GM19023 (cell line): ENCODE results near the gene CLDN11.

Source experiments
- ATAC-seq: cut with Tn5 transposase; IDR thresholded peaks from one replicate; pipeline ENCODE4 v1.9.1; 2021; ENCODE audit warnings: mild to moderate bottlenecking, moderate library complexity; ENCODE audit not compliant: unreplicated experiment

The CLDN11 gene

GRCh38 chr3:170425491-170426239 is 7.0 kb downstream of the CLDN11 start:
- no peak for ATAC-seq

GRCh38 chr3:170426240-170426797 is 7.7 kb downstream of the CLDN11 start:
- ATAC-seq: no peak

DNA sequence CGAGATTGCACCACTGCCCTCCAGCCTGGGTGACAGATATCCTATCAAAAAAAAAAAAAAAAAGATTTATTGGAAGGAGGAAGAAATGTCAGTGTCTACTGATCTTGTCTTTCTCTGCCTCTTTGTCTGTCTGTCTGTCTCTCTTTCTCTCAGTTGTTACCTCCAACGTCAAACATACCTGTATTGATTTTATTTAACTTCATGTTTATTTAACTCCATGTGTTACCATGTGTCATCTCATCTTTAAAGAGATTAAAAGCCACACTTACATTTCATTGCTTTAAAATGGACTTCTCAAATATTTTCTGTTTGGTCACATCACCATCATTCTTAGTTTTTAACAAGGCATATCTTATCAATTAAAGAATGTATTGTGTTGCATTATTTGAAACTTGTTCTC is 9.4 kb downstream of the CLDN11 start:
- no peak for ATAC-seq

- ATAC-seq: no peak
These were observed 10.4 kb downstream of the CLDN11 start for GRCh38 chr3:170429050-170429449.

DNA sequence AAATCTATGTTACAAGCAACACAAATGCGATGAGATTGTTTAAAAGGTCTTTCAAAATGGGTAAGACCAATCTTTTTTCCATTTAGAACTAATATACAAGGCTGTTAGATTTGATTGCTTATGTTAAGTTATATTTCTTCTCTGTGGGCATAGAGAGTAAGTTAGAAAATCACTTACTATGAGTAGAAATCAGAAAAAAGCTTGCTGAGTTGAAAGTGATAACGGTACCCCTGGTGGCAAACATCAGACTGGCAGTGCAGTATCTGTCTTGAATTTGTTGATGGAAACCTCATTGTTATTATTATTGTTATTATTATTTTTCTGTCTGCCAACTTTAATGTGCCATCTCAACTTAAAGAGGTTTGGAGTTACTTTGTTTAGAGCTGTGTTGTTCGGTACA is 12.4 kb downstream of the CLDN11 start:
- ATAC-seq: no peak

- ATAC-seq: no peak
These were observed 13.7 kb downstream of the CLDN11 start for GRCh38 chr3:170432416-170432815.

DNA sequence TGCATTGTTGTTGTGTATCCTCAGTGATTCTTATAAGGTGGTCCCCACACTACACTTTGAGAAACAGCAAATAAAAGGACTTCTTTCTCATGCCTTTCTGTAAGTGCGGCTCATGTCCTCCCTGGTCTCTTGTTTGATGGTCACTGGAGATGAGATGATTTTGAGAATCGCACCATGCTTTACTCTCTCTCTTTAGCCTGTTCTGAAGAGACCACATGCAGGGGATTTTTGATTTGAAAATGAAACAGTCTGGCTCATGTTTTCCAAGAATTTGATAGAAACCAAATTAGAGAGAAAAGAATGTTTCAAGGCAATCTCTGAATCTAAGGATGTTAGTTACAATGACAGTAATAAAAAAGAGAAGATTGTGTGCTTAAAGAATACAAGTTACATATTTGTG is 18.0 kb downstream of the CLDN11 start:
- no peak for ATAC-seq

GRCh38 chr3:170437176-170437575 is 18.5 kb downstream of the CLDN11 start:
- no peak for ATAC-seq

- ATAC-seq: no peak
These were observed 19.2 kb downstream of the CLDN11 start for GRCh38 chr3:170437696-170438407.

GRCh38 chr3:170438836-170439235 is 20.2 kb downstream of the CLDN11 start:
- no peak for ATAC-seq

- no peak for ATAC-seq
These were observed 21.7 kb downstream of the CLDN11 start for GRCh38 chr3:170440344-170440743.

GRCh38 chr3:170441412-170441811 is 22.7 kb downstream of the CLDN11 start:
- no peak for ATAC-seq

DNA sequence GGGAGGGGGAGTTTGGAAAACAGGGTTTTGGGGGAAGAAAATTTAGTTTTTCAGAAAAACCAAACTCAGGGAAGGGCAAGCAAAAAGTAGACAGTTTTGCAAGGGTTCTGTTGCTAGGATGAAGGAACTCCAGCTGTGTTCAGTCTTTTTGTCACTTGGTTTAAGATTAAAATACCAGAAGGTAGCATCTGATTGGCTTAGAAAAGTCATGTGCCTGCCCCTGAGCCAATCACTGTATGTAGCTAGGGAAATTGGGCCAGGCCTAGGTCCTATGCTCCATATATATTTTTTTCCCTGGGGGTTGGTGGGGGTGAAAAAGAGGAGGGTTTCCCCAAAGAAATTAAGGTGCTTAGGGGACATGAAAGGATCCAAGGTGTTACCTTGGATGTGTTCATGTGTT is 24.3 kb downstream of the CLDN11 start:
- no peak for ATAC-seq

DNA sequence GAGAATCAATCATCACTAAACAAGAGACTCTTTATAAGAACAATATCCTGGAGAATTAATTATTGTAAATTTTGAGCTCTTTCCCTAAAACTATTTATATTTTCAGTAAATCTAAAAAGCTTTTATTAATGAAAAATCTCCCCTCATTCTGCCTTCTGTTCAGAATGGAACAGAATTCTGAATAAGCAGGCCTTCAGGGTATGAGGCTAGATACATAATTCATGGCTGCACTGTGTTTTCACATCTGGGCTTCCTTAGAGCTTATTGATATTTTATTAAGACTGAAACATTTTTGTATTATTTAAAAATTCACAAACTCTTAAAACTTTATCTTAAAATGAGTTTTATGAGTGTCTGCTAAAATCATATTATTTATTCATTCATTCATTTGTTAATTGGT is 24.8 kb downstream of the CLDN11 start:
- ATAC-seq: no peak

GRCh38 chr3:170448584-170448983 is 29.9 kb downstream of the CLDN11 start:
- ATAC-seq: no peak

GRCh38 chr3:170450039-170450438 is 31.4 kb downstream of the CLDN11 start:
- ATAC-seq: no peak

DNA sequence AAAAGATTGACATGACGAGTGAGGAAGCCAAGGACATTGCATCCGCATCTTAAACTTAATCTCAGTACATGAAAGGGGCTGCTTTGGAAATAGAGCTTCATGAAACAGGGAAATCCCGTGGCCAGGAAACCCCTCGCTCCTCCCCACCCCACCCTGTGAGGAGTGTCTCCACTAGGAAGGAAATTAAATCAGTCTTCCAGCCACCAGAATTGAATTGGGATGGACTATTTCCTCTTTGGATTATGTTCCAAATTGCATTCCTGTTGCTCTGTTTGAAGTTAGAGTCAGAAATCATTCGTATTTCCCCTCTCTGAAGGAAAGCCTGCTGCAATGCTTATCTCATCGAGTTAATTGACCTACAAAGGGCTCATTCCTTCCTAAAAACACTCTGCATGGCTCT is 35.8 kb downstream of the CLDN11 start:
- no peak for ATAC-seq

GRCh38 chr3:170458285-170458684 is 39.6 kb downstream of the CLDN11 start:
- no peak for ATAC-seq

GRCh38 chr3:170463011-170463410 is 44.3 kb downstream of the CLDN11 start:
- ATAC-seq: no peak

GRCh38 chr3:170465955-170466354 is 47.3 kb downstream of the CLDN11 start:
- no peak for ATAC-seq

- ATAC-seq: no peak
These were observed 48.3 kb downstream of the CLDN11 start for GRCh38 chr3:170467007-170467406.

GRCh38 chr3:170467571-170468147 is 49.0 kb downstream of the CLDN11 start:
- ATAC-seq: no peak
